Measurements from ENCODE around the gene ZNF621.
"Not testable (repeated sequence)": the region's sequence is repeated elsewhere in the genome, so short reads cannot be mapped to it uniquely, and the experiment has no call there.

The ZNF621 gene

GRCh38 chr3:40532252-40532651, 7.5 kb downstream of the ZNF621 start:
- no peak overlapping the region for H3K4me3 ChIP-seq (replicated peaks; ENCODE audit: low read depth, low read length)
- TF ChIP-seq, protein P1, sequence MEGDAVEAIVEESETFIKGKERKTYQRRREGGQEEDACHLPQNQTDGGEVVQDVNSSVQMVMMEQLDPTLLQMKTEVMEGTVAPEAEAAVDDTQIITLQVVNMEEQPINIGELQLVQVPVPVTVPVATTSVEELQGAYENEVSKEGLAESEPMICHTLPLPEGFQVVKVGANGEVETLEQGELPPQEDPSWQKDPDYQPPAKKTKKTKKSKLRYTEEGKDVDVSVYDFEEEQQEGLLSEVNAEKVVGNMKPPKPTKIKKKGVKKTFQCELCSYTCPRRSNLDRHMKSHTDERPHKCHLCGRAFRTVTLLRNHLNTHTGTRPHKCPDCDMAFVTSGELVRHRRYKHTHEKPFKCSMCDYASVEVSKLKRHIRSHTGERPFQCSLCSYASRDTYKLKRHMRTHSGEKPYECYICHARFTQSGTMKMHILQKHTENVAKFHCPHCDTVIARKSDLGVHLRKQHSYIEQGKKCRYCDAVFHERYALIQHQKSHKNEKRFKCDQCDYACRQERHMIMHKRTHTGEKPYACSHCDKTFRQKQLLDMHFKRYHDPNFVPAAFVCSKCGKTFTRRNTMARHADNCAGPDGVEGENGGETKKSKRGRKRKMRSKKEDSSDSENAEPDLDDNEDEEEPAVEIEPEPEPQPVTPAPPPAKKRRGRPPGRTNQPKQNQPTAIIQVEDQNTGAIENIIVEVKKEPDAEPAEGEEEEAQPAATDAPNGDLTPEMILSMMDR (IDR thresholded peaks at IDR 0.05; ENCODE audit: low read depth, low read length, missing control alignments): no peak
- no peak for DNase-seq (ENCODE audit: extremely low read depth, low read depth)

GRCh38 chr3:40534283-40534682, 9.5 kb downstream of the ZNF621 start:
- H3K4me3 ChIP-seq (replicated peaks; ENCODE audit: low read depth, low read length): no peak overlapping the region
- no peak for DNase-seq (ENCODE audit: extremely low read depth, low read depth)
- TF ChIP-seq, protein P1 (IDR thresholded peaks at IDR 0.05; ENCODE audit: low read depth, low read length, missing control alignments): no peak

DNA sequence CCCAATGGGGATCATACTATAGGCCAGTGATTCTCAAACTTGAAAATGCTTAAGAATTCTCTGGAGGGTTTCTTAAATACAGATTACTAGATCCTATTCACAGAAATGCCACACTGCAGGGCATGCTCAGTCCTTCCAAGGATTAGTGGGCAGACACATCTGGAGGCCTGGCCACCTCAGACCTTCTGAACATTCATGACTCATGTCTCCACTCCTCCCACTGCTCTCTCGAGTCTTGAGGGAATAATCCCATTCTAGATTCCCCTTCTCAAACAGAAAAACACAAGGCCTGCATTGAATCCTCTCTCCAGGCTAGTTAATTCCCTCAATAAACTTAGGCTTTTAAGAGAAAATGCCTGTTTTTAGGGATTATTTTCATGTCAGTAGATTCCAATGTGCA, 22.1 kb downstream of the ZNF621 start:
- H3K4me3 ChIP-seq (replicated peaks; ENCODE audit: low read depth, low read length): no peak overlapping the region
- TF ChIP-seq, protein P1 (IDR thresholded peaks at IDR 0.05; ENCODE audit: low read depth, low read length, missing control alignments): no peak
- peak; percentile 47 for DNase-seq (ENCODE audit: extremely low read depth, low read depth)

- no peak overlapping the region for H3K4me3 ChIP-seq (replicated peaks; ENCODE audit: low read depth, low read length)
- TF ChIP-seq, protein P1 (IDR thresholded peaks at IDR 0.05; ENCODE audit: low read depth, low read length, missing control alignments): no peak
- DNase-seq (ENCODE audit: extremely low read depth, low read depth): no peak
These were observed 25.4 kb downstream of the ZNF621 start for GRCh38 chr3:40550167-40550566.

- no peak for DNase-seq (ENCODE audit: extremely low read depth, low read depth)
- H3K4me3 ChIP-seq (replicated peaks; ENCODE audit: low read depth, low read length): no peak overlapping the region
- TF ChIP-seq, protein P1 (IDR thresholded peaks at IDR 0.05; ENCODE audit: low read depth, low read length, missing control alignments): no peak
These were observed 32.9 kb downstream of the ZNF621 start for GRCh38 chr3:40557575-40558161.

DNA sequence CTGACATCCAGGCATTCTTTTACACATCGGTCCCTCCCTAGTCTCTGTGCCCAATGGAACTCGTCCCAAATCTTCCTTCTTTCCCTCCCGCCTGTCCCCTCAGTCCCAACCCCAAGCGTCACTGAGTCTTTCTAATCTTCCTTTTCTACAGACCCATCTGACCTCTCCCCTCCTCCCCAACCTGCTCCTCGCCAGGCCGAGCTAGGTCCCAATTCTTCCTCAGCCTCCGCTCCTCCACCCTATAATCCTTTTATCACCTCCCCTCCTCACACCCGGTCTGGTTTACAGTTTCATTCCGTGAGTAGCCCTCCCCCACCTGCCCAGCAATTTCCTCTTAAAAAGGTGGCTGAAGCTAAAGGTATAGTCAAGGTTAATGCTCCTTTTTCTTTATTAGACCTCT, 37.7 kb downstream of the ZNF621 start:
- not testable (repeated sequence) for DNase-seq (ENCODE audit: extremely low read depth, low read depth); H3K4me3 ChIP-seq (replicated peaks; ENCODE audit: low read depth, low read length)

DNA sequence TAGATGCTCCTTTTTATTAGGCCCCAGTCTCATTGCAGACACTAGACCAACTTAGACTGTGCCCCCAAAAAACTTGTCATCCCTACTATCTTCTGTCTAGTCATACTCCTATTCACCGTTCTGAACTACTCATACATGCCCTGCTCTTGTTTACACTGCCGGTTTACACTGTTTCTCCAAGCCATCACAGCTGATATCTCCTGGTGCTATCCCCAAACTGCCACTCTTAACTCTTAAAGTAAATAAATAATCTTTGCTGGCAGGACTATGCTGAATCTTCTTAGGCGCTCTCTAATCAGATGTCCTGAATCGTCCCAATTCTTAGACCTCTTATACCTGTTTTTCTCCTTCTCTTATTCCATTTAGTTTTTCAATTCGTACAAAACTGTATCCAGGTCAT, 40.9 kb downstream of the ZNF621 start:
- DNase-seq (ENCODE audit: extremely low read depth, low read depth); H3K4me3 ChIP-seq (replicated peaks; ENCODE audit: low read depth, low read length): not testable (repeated sequence)

GRCh38 chr3:40566694-40567093, 41.9 kb downstream of the ZNF621 start:
- no peak overlapping the region for H3K4me3 ChIP-seq (replicated peaks; ENCODE audit: low read depth, low read length)
- DNase-seq (ENCODE audit: extremely low read depth, low read depth): no peak
- TF ChIP-seq, protein P1 (IDR thresholded peaks at IDR 0.05; ENCODE audit: low read depth, low read length, missing control alignments): no peak

Measured in HFF-Myc (cell line).